GM19438 (cell line): ENCODE measurements around the gene CEACAM8.
"Not testable (repeated sequence)": the region's sequence is repeated elsewhere in the genome, so short reads cannot be mapped to it uniquely, and the experiment has no call there.

ENCODE experiments used
- ATAC-seq: cut with Tn5 transposase; IDR thresholded peaks from one replicate; pipeline ENCODE4 v1.9.1; 2021; ENCODE audit warnings: low read depth; ENCODE audit not compliant: unreplicated experiment

The CEACAM8 gene

GRCh38 chr19:42594617-42595489 is at the start of gene CEACAM8:
Gene CEACAM8, minus strand, starts transcription at chr19:42594924. Its CDS starts 96 bp downstream, at chr19:42594828.
- ATAC-seq = no peak

GRCh38 chr19:42639324-42640092 is 44.8 kb upstream of the CEACAM8 start:
- ATAC-seq = not testable (repeated sequence)

- no peak for ATAC-seq
Observed at GRCh38 chr19:42635233-42635539, 40.5 kb upstream of the CEACAM8 start.

- ATAC-seq = no peak
Observed at GRCh38 chr19:42634409-42635232, 39.9 kb upstream of the CEACAM8 start.

- no peak for ATAC-seq
Observed at GRCh38 chr19:42629191-42629590, 34.5 kb upstream of the CEACAM8 start.

GRCh38 chr19:42628411-42629140 is 33.9 kb upstream of the CEACAM8 start:
- no peak for ATAC-seq

- ATAC-seq = no peak
Observed at GRCh38 chr19:42627916-42628315, 33.2 kb upstream of the CEACAM8 start.

- no peak for ATAC-seq
Observed at GRCh38 chr19:42626181-42626580, 31.5 kb upstream of the CEACAM8 start.

- no peak for ATAC-seq
Observed at GRCh38 chr19:42619271-42619670, 24.5 kb upstream of the CEACAM8 start.

GRCh38 chr19:42613666-42614065 is 18.9 kb upstream of the CEACAM8 start:
- ATAC-seq = no peak

- not testable (repeated sequence) for ATAC-seq
Observed at GRCh38 chr19:42610401-42610915, 15.7 kb upstream of the CEACAM8 start.

- ATAC-seq = no peak
Observed at GRCh38 chr19:42606660-42607351, 12.1 kb upstream of the CEACAM8 start.

- no peak for ATAC-seq
Observed at GRCh38 chr19:42601811-42602443, 7.2 kb upstream of the CEACAM8 start.

- no peak for ATAC-seq
Observed at GRCh38 chr19:42596391-42597072, 1.8 kb upstream of the CEACAM8 start.

- ATAC-seq = no peak
Observed at GRCh38 chr19:42595550-42596172, 937 bp upstream of the CEACAM8 start.

GRCh38 chr19:42589792-42590191 is 4.9 kb downstream of the CEACAM8 start:
- no peak for ATAC-seq

GRCh38 chr19:42584466-42584865 is 10.3 kb downstream of the CEACAM8 start:
- ATAC-seq = no peak

- ATAC-seq = no peak
Observed at GRCh38 chr19:42577016-42577415, 17.7 kb downstream of the CEACAM8 start.
